Measurements from ENCODE around the gene AGAP5.
A peak's percentile ranks its signal among the peaks of the same experiment; 100 is the strongest.
"Not testable (repeated sequence)": the region's sequence is repeated elsewhere in the genome, so short reads cannot be mapped to it uniquely, and the experiment has no call there.

The AGAP5 gene

GRCh38 chr10:73689596-73689995, 8.3 kb downstream of the AGAP5 start:
- DNase-seq (ENCODE audit: low spot score); H3K4me3 ChIP-seq; H3K27ac ChIP-seq: not testable (repeated sequence)

GRCh38 chr10:73687641-73688040, 10.3 kb downstream of the AGAP5 start:
- not testable (repeated sequence) for H3K27ac ChIP-seq; H3K4me3 ChIP-seq; DNase-seq (ENCODE audit: low spot score)

- DNase-seq (ENCODE audit: low spot score); H3K27ac ChIP-seq; H3K4me3 ChIP-seq: not testable (repeated sequence)
Observed at GRCh38 chr10:73674546-73674945, 23.4 kb downstream of the AGAP5 start.

- not testable (repeated sequence) for H3K4me3 ChIP-seq; DNase-seq (ENCODE audit: low spot score); H3K27ac ChIP-seq
Observed at GRCh38 chr10:73668378-73668777, 29.5 kb downstream of the AGAP5 start.

- H3K27ac ChIP-seq = peak overlapping the region in 1 of 2 donors; percentile 11
- not testable (repeated sequence) for H3K4me3 ChIP-seq
Observed at GRCh38 chr10:73666153-73666809, 31.6 kb downstream of the AGAP5 start.

GRCh38 chr10:73665581-73665980, 32.3 kb downstream of the AGAP5 start:
- not testable (repeated sequence) for H3K4me3 ChIP-seq; H3K27ac ChIP-seq; DNase-seq (ENCODE audit: low spot score)

More at GRCh38 chr10:73666153-73666809, 31.6 kb downstream of the AGAP5 start:
- DNase-seq (ENCODE audit: low spot score) = not testable (repeated sequence)

- not testable (repeated sequence) for H3K27ac ChIP-seq; DNase-seq (ENCODE audit: low spot score); H3K4me3 ChIP-seq
Observed at GRCh38 chr10:73664156-73665040, 33.5 kb downstream of the AGAP5 start.

GRCh38 chr10:73663621-73664020, 34.3 kb downstream of the AGAP5 start:
- not testable (repeated sequence) for H3K27ac ChIP-seq; H3K4me3 ChIP-seq; DNase-seq (ENCODE audit: low spot score)

- H3K27ac ChIP-seq; H3K4me3 ChIP-seq; DNase-seq (ENCODE audit: low spot score): not testable (repeated sequence)
Observed at GRCh38 chr10:73662705-73663104, 35.2 kb downstream of the AGAP5 start.

- Histone ChIP-seq H3K27ac (peak within 1 kb of the TSS; percentile 90 to 92), H3K4me3 (peak within 1 kb of the TSS; percentile 51)
- DNase-seq (ENCODE audit: low spot score) = peak; percentile 83
- no peak for TF ChIP-seq CTCF (IDR thresholded peaks at IDR 0.05)
Observed at GRCh38 chr10:73655990-73656298, 42.0 kb downstream of the AGAP5 start, which contains the start of gene SYNPO2L. TSS of gene SYNPO2L (minus strand) at chr10:73656029. CDS start at chr10:73655922, 107 bp downstream.

GRCh38 chr10:73655257-73655989, 42.5 kb downstream of the AGAP5 start:
- TF ChIP-seq CTCF (IDR thresholded peaks at IDR 0.05) = no peak
- no peak for DNase-seq (ENCODE audit: low spot score)
- H3K27ac ChIP-seq = peak overlapping the region; percentile 90 to 92
- peak overlapping the region; percentile 51 for H3K4me3 ChIP-seq

All from coronary artery (tissue), 2 donors.